T-helper 1 cell treated with Interleukin-12 subunit alpha and Interleukin-12 subunit beta and Interleukin-4 antibody, amounts not matched to agents 30 μg/mL and 1 μg/mL, for 36 hours (primary cell): Measurements from ENCODE around the gene ATXN2L.
A peak's percentile ranks its signal among the peaks of the same experiment; 100 is the strongest.

Source experiments
- H3K27ac Mint-ChIP-seq: one replicate; pipeline ENCODE4 v1.8.0; 2021; ENCODE audit warnings: mild to moderate bottlenecking, mixed read lengths
- H3K27me3 Mint-ChIP-seq: one replicate; pipeline ENCODE4 v1.8.0; 2021; ENCODE audit warnings: low read depth, mixed read lengths
- H3K36me3 Mint-ChIP-seq: one replicate; pipeline ENCODE4 v1.8.0; 2021; ENCODE audit warnings: low read depth, mixed read lengths
- H3K4me1 Mint-ChIP-seq: one replicate; pipeline ENCODE4 v1.8.0; 2021; ENCODE audit warnings: low read depth, mixed read lengths
- H3K4me3 Mint-ChIP-seq: one replicate; pipeline ENCODE4 v1.8.0; 2021; ENCODE audit warnings: mild to moderate bottlenecking, moderate library complexity, mixed read lengths
- H3K9me3 Mint-ChIP-seq: one replicate; pipeline ENCODE4 v1.8.0; 2021; ENCODE audit warnings: mixed read lengths

Gene ATXN2L

GRCh38 chr16:28829747-28830146 lies 6.9 kb downstream of the ATXN2L start:
- no peaks in the 10 kb centered on the region for H3K27me3 Mint-ChIP-seq
- no peak overlapping the region for H3K27ac Mint-ChIP-seq
- H3K4me3 Mint-ChIP-seq, result no peak overlapping the region
- no peaks in the 10 kb centered on the region for H3K9me3 Mint-ChIP-seq
- peaks cover 81% of the 10 kb centered on the region for H3K36me3 Mint-ChIP-seq
- H3K4me1 Mint-ChIP-seq, result peaks cover 32% of the 10 kb centered on the region

- peaks cover 80% of the 10 kb centered on the region for H3K36me3 Mint-ChIP-seq
- no peak overlapping the region for H3K27ac Mint-ChIP-seq
- peaks cover 28% of the 10 kb centered on the region for H3K4me1 Mint-ChIP-seq
- H3K4me3 Mint-ChIP-seq, result no peak overlapping the region
- H3K27me3 Mint-ChIP-seq, result no peaks in the 10 kb centered on the region
- H3K9me3 Mint-ChIP-seq, result no peaks in the 10 kb centered on the region
Observed at GRCh38 chr16:28830531-28830930, 7.7 kb downstream of the ATXN2L start.

GRCh38 chr16:28834349-28834748 lies 11.6 kb downstream of the ATXN2L start:
- Mint-ChIP-seq H3K4me1 (peaks cover 16% of the 10 kb centered on the region), H3K9me3 (no peaks in the 10 kb centered on the region), H3K27me3 (no peaks in the 10 kb centered on the region), H3K4me3 (no peak overlapping the region), H3K36me3 (peaks cover 62% of the 10 kb centered on the region), H3K27ac (no peak overlapping the region)

- no peak overlapping the region for H3K4me3 Mint-ChIP-seq
- peaks cover 54% of the 10 kb centered on the region for H3K36me3 Mint-ChIP-seq
- no peaks in the 10 kb centered on the region for H3K27me3 Mint-ChIP-seq
- no peak overlapping the region for H3K27ac Mint-ChIP-seq
- H3K4me1 Mint-ChIP-seq, result peaks cover 14% of the 10 kb centered on the region
- no peaks in the 10 kb centered on the region for H3K9me3 Mint-ChIP-seq
Observed at GRCh38 chr16:28834873-28835863, 12.4 kb downstream of the ATXN2L start.

GRCh38 chr16:28835864-28836760 lies 13.3 kb downstream of the ATXN2L start:
- no peaks in the 10 kb centered on the region for H3K9me3 Mint-ChIP-seq
- peaks cover 10% of the 10 kb centered on the region for H3K4me1 Mint-ChIP-seq
- H3K4me3 Mint-ChIP-seq, result no peak overlapping the region
- H3K27ac Mint-ChIP-seq, result no peak overlapping the region
- no peaks in the 10 kb centered on the region for H3K27me3 Mint-ChIP-seq
- H3K36me3 Mint-ChIP-seq, result peaks cover 45% of the 10 kb centered on the region

- Mint-ChIP-seq H3K4me3 (no peak overlapping the region), H3K27me3 (no peaks in the 10 kb centered on the region), H3K27ac (no peak overlapping the region), H3K4me1 (peaks cover 9% of the 10 kb centered on the region), H3K9me3 (no peaks in the 10 kb centered on the region), H3K36me3 (peaks cover 45% of the 10 kb centered on the region)
Observed at GRCh38 chr16:28836761-28837064, 13.9 kb downstream of the ATXN2L start.

GRCh38 chr16:28837672-28838557 lies 15.1 kb downstream of the ATXN2L start:
- no peaks in the 10 kb centered on the region for H3K9me3 Mint-ChIP-seq
- H3K36me3 Mint-ChIP-seq, result peaks cover 39% of the 10 kb centered on the region
- H3K27me3 Mint-ChIP-seq, result no peaks in the 10 kb centered on the region
- H3K4me3 Mint-ChIP-seq, result no peak overlapping the region
- peaks cover 7% of the 10 kb centered on the region for H3K4me1 Mint-ChIP-seq
- peak overlapping the region; percentile 42 for H3K27ac Mint-ChIP-seq

GRCh38 chr16:28838558-28838918 lies 15.7 kb downstream of the ATXN2L start:
- Mint-ChIP-seq H3K9me3 (no peaks in the 10 kb centered on the region), H3K27ac (no peak overlapping the region), H3K4me3 (no peak overlapping the region), H3K4me1 (peaks cover 7% of the 10 kb centered on the region), H3K27me3 (no peaks in the 10 kb centered on the region), H3K36me3 (peaks cover 38% of the 10 kb centered on the region)

- H3K27ac Mint-ChIP-seq, result peak overlapping the region; percentile 36
- H3K9me3 Mint-ChIP-seq, result no peaks in the 10 kb centered on the region
- no peaks in the 10 kb centered on the region for H3K27me3 Mint-ChIP-seq
- H3K36me3 Mint-ChIP-seq, result peaks cover 36% of the 10 kb centered on the region
- H3K4me3 Mint-ChIP-seq, result no peak overlapping the region
- peaks cover 7% of the 10 kb centered on the region for H3K4me1 Mint-ChIP-seq
Observed at GRCh38 chr16:28839004-28839639, 16.3 kb downstream of the ATXN2L start.

- no peak overlapping the region for H3K4me3 Mint-ChIP-seq
- H3K27me3 Mint-ChIP-seq, result no peaks in the 10 kb centered on the region
- peaks cover 36% of the 10 kb centered on the region for H3K36me3 Mint-ChIP-seq
- peaks cover 9% of the 10 kb centered on the region for H3K4me1 Mint-ChIP-seq
- H3K27ac Mint-ChIP-seq, result no peak overlapping the region
- H3K9me3 Mint-ChIP-seq, result no peaks in the 10 kb centered on the region
Observed at GRCh38 chr16:28839899-28840298, 17.1 kb downstream of the ATXN2L start.

- Mint-ChIP-seq H3K4me1 (peaks cover 25% of the 10 kb centered on the region), H3K9me3 (no peaks in the 10 kb centered on the region), H3K27ac (peak overlapping the region; percentile 58), H3K27me3 (no peaks in the 10 kb centered on the region), H3K36me3 (peaks cover 36% of the 10 kb centered on the region), H3K4me3 (no peak overlapping the region)
Observed at GRCh38 chr16:28842696-28843095, 19.9 kb downstream of the ATXN2L start.

- Mint-ChIP-seq H3K4me3 (no peak overlapping the region), H3K27ac (no peak overlapping the region), H3K36me3 (peaks cover 27% of the 10 kb centered on the region), H3K4me1 (peaks cover 24% of the 10 kb centered on the region), H3K27me3 (no peaks in the 10 kb centered on the region), H3K9me3 (no peaks in the 10 kb centered on the region)
Observed at GRCh38 chr16:28843766-28844165, 21.0 kb downstream of the ATXN2L start.

- H3K27me3 Mint-ChIP-seq, result no peaks in the 10 kb centered on the region
Observed at GRCh38 chr16:28844226-28844885, 21.6 kb downstream of the ATXN2L start.

More at GRCh38 chr16:28844226-28844885, 21.6 kb downstream of the ATXN2L start:
- no peaks in the 10 kb centered on the region for H3K9me3 Mint-ChIP-seq
- H3K27ac Mint-ChIP-seq, result no peak overlapping the region
- peaks cover 25% of the 10 kb centered on the region for H3K36me3 Mint-ChIP-seq
- peaks cover 23% of the 10 kb centered on the region for H3K4me1 Mint-ChIP-seq
- H3K4me3 Mint-ChIP-seq, result peak overlapping the region; percentile 95
